GM19438 (cell line): ENCODE results near the gene PPP1R14D.

Experiments
- ATAC-seq: cut with Tn5 transposase; IDR thresholded peaks from one replicate; pipeline ENCODE4 v1.9.1; 2021; ENCODE audit warnings: low read depth; ENCODE audit not compliant: unreplicated experiment

PPP1R14D gene

DNA sequence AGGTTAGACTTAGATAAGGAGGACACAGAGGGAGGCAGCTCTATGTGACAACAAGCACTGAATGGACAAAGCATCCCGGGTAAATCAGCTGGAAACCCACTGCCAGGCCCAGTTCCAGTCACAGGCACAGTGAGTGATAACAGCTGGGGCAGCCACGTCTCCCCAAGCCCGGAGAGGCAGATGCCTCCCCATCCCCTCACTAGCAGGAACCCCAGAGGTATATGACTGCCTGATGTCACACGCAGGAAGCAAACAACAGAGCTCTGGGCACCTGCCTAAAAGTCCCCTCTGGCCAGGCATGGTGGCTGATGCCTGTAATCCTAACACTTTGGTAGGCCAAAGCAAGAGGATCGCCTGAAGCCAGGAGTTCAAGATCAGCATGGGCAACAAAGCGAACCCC, 40.5 kb downstream of the PPP1R14D start:
- no peak for ATAC-seq

DNA sequence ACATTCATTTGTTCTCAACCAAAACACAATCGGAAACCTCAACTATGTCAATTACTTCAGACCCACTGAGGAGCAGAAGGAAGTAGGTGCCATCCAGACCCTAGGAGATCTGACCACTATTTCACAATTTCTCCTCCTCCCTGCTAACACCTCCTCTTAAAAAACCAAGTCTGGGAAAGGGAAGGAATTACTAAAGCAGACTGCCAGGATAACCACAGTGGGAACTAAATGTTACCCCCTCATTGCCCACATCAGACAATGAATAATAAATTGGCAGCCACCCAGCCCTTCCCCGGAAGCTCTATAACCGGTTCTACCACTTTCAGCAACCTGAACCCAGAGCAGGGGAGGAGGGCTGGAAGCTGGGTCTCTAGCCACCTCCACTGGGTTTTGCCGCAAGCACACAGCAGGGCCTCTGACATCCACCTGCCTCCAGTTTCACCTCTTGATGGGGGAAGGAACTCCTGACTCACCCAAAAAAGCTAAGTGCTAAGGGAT, 41.1 kb downstream of the PPP1R14D start:
- ATAC-seq: no peak

DNA sequence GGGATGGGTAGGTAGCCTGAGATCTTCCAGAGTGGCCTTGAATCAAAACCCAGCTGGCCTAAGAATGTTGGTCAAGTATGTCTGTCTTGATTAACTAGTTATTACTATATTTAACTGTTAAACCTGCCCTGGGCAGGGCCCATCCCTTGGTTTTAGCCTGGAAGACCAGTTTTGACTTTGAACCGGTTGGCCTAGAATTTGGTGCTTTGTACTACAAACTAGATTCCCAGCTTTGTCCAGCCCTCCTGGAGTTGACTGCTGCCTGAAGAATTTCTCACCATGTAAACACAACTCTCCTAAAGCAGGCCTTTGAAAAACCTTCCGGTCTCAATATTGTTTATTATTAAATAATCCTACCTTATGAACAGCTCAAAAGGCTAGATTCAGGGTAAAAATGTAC, 42.7 kb downstream of the PPP1R14D start:
- no peak for ATAC-seq

DNA sequence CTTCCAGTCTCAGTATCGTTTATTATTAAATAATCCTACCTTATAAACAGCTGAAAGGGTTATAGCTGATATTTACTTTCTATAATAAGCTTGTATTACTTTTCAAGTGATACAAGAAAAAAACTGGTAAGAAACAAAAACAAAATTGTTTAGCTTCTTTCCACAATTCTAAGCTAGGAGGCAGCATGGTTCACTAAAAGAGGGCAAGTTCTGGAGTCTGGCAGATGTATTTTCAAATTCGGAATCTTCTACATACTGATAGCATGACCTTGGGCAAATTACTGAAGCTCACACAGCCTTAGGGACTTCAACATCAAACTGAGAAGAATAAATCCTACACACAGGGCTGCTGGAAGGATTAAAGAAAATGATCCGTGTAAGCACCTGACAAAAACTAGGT, 43.3 kb downstream of the PPP1R14D start:
- no peak for ATAC-seq

DNA sequence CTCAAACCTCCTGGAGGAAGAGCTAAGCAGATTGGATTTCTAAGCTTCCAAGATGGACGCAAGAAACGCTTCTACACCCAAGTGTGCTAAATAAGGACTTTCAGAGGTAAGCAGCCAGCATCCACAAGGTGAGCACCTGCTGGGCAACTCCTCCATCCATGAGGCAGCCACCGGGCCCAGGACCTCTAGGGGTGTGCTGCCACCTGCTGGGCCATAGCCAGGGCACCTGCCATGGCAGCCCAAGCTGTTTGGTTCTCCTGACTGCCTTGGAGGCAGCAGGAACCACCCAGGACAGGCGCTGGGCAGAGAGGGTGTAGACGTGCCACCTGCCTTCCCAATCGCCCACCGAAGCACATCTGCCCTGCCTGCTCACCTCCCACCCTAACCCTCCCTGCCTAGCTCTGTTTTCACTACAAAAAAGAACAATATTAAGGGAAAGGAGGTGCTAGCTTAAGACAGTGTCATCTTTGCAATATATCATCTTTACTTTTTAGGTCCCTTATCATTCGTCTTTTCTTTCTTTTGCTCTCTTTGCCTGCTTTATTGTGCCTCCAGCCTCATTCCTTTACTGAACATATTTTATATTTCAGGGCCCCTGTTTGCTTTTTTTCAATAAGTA, 45.8 kb downstream of the PPP1R14D start:
- no peak for ATAC-seq

DNA sequence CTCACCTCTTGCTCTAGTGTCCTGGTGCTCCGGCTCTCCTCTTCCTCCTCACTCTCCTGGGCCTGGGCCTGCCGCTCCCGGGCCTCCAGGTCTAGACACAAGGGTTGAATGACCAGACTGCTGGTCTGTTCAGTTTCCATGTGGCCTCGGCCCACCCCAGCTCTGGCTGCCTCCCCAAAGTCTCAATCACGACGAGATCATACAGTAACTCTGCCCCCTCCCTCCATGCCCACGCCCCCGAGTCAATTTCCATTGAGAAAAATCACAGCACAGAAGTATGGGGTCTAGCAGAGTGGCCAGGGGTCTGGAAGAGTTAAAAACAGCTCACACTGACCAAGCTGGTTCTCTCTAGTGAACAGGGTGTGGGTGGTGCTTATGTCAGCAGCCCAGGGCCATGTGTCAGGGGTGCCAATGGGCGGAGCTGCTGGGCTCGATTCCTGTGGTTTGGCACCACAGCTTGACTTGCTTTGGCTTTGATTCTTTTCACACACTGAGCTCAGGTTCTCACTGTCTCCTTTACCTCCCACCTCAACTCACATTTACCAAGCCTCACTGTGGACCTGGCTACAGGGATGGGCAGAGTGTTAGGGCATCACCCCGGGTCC, 51.9 kb downstream of the PPP1R14D start:
- no peak for ATAC-seq

GRCh38 chr15:40775740-40776536, 52.6 kb downstream of the PPP1R14D start:
- no peak for ATAC-seq

DNA sequence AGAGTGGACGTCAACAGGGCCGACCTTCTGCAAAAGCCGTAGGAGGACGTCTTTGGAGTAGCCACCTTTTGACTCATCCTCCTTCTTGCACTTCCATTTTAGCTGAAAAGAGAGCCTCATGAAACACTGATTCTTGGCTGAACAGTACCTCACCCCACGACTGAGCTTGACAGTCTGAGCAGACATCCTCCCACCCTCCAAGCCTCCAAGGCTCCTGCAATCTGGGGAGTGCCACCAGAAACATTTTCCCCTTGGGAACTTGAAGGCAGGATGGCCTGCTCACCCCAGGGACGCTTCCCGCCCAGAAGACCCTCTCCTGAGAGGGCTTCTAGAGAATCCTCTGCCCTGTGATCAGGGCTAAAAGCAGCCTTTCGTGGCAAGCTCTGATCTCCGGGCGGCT, 53.5 kb downstream of the PPP1R14D start:
- no peak for ATAC-seq

DNA sequence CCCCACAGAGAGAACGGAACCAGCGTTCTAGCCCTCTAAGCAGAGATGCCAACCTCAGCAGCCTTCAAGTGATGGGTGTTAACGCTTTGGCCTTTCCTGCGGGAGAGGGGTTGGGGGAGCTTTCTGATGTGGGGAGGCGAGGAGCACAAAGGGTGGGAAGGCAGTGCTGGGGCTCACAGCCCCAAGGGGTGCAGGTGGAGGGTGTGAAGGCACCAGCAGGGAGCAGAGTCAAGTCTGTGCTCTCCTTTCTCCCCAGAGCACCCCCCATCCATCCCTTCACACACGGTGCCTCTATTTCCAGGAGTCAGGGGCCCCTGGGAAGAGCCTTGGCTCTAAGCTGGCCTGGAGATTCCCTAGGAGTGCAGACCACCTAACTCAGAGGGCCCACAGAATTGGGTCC, 54.6 kb downstream of the PPP1R14D start:
- ATAC-seq: no peak

GRCh38 chr15:40773496-40773895, 55.0 kb downstream of the PPP1R14D start:
- ATAC-seq: no peak

DNA sequence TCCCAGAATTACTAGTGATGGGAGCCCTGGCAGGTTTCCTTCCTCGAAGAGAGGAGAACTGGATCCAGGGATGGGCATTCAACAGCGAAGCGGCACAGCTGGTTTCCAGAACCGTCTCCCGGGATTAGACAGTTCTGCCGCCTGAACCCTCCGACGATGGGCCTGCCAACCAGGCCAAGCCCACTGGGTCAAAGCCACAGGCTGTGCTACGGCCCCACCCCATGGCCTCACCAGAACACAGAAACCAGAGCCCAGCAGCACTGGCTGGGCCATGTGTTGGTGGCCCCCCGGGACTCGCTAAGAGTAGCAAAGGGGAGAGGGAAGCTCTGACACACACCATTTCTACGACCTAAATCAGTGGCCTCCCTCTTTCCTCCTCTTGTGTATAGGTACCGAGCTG, 56.5 kb downstream of the PPP1R14D start:
- no peak for ATAC-seq

GRCh38 chr15:40771242-40771641, 57.3 kb downstream of the PPP1R14D start:
- no peak for ATAC-seq

DNA sequence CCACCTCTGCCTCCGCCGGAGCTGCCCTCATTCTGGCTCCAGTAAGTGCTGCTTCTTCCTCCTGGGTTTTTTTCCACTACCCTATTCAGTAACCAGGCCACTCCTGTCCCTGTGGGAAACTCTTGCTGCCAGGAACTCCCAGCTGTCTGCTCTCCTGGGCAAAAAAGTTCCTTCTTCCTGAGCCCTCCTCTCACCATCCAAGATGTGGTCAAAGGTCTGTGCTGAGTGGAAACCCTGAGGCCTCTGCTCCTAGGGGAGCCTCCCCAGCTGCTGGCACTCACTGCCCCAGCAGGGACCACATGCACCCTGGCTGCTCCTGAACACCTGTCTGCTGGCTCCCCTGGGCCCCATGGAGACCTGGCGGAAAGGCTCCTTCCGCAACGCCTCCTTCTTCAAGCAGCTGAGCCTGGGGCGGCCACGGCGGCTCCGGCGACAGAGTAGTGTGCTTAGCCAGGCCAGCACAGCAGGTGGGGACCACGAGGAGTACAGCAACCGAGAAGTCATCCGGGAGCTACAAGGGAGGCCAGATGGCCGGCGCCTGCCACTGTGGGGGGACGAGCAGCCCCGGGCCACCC, 58.3 kb downstream of the PPP1R14D start:
- no peak for ATAC-seq

- ATAC-seq: no peak
Measured at GRCh38 chr15:40769274-40770146, 59.0 kb downstream of the PPP1R14D start, which contains the start of gene C15orf62. C15orf62 (plus strand) TSS chr15:40769980; CDS start chr15:40770496, 516 bp downstream.

- no peak for ATAC-seq
Measured at GRCh38 chr15:40768521-40769273, 59.8 kb downstream of the PPP1R14D start.

GRCh38 chr15:40767838-40768500, 60.5 kb downstream of the PPP1R14D start:
- no peak for ATAC-seq

- no peak for ATAC-seq
Measured at GRCh38 chr15:40766906-40767837, 61.3 kb downstream of the PPP1R14D start.
